HG03565 (cell line): ENCODE data around the gene ZNF385D.

Source experiments
- ATAC-seq: cut with Tn5 transposase; IDR thresholded peaks from one replicate; pipeline ENCODE4 v1.9.1; 2021; ENCODE audit warnings: mild to moderate bottlenecking, moderate library complexity; ENCODE audit not compliant: unreplicated experiment

The ZNF385D gene

DNA sequence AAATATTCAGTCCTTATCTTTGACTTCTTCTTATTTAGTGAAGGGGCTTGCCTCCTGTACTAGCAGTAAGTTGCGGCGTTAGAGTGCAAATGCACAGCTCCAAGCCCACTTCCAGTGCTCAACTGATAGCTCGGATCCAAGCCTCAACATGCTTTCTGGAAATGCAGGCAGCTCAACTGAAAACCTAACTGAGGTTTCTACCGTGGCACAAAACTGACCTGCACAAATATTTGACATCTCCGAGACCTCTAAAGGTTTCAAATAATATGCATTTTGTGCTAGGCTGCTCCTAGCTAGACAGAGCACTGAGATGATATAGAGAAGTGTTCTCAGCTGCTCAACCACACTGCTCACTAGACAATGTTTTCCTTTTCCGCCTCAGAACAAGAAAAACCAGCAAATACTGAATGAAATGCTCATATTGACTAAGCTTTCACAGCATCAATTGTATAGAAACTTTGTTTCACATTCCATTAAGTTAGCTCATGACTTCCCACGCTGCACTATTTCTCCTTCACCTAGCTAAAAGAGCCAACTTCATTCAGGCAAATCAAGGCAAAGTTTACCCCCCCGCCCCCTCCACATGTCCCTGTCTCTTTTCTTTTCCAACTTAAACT is 822 bp downstream of the ZNF385D start:
- no peak for ATAC-seq

DNA sequence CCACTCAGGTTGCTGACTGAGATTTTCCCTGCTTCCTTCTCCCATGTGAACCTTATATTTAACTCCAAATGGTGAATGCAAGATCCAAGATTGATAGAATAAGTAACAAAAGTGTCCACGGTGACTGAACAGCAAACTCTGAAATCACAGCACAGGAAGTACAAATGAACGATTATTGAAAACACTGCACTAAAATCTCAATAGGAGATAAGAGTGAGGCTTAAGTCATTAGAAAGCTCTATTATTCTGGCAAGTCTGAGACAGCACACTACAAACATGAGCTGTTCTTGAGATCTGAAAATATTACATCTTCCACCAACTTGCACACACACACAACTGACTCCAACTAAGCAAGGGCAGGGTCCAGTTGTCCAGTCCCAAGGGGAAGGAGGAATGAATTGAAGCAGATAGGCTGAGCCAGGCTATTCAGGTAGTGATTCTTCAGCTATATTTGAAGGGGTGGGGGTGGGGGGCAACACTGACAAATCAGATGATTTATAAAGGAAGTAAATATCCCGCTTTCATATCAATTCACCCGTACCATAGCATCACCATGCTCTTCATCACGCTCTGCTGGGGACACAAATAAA is 2.9 kb downstream of the ZNF385D start:
- no peak for ATAC-seq

DNA sequence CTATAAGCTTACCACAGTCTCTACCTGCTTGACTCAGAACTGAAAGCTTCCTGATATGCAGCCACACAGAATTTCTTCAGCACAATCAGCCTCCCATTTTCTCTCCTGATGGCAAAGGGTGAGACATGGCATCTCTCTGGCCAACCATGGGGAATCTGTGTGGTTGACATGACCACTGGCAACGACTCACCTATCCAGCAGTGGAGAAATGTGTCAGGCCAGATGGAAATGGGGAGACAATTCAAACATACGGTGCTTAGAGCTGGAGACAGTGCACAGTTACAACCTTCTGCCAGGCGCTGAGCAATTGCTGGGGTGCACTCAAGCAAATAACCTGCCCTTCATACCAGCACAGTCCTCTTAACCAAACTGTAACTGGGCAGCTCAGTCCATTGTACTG is 3.6 kb downstream of the ZNF385D start:
- no peak for ATAC-seq

DNA sequence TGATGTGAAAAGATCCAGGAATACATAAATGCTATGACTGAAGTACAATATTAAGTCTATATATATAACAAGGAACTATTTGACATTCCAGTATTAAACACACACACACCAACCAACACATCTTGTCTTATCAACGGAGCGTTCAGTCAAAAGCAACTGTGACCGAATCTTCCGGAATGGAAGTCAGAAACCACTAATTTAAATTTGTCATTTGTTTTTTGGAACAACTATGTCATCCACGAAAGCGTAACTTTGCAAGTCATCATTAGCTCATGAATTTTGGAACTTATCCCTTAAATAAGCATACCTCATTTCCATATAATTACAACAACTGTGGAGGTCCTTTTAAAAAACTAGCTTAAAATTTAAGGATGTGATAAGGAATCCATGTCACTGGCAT is 5.0 kb downstream of the ZNF385D start:
- no peak for ATAC-seq

DNA sequence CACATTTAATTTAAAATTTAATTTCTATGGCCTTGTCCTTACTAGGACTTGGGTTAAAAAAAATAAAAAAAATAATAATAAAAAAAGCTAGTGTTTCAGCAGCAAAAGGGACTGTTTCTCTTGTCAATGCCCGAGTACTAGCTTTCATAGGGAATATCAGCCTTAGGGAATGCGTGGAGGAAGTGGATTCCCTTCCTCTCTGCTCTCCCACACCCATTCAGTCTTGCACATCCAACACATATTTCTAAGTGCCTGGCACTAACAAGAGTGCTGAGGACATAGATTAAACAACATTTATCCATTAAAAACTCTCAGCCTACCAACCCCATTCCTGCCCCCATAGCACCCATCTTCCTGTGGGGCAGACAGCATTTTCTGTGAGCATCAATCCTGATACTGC is 6.2 kb downstream of the ZNF385D start:
- ATAC-seq, result no peak

DNA sequence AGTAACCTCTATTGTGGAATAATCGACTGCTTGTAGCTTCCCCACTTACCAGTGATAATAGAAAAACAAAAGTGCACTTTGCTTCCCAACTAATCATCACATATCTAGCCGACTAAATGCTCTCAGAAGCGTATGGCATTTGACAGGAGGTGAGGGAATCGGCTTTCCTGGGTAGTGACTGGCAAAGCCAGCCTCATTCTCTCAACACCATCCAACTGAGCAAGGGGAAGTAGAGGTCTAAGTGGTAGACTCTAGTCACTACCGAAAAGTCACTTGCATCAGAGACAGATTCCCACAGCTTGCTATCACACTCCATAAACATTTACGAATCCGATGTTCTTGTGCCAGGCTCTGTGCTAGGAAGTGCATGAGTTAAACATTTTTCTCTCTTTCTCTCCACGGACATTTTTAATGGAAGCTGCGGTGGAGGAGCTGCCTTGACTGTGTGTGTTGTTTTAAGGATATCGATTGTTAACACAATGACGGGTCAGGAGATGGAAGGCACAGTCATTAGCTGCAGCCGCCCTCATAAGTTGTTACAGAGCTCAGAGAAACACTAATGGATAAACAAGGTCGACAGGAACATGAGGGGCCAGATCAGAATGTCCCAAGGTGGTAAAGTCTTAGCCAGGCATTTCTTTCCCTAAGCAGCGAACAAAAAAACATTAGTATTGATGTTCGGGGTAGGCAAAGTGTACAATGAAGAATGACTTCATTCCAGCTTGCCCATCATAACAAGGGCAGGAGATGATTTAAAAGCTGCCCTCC is 11.9 kb downstream of the ZNF385D start:
- ATAC-seq, result no peak

DNA sequence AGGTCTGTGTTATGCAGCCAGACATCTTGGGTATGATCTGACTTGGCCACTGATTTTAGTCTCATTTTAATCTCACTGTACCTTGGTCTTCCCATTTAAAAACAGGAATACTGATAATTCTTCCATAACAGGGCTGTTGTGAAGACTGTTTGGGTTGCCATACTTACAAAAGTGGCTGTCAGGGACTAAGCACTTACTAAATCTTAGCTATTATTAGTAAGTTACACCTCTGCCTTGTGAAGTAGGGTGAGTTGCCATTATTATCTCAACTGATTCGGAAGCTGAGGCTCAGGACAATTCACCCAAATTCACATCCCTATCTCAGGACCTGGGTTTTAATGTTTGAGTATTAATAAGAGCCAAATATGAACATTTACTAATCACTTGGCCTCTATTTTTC is 12.7 kb downstream of the ZNF385D start:
- no peak for ATAC-seq

DNA sequence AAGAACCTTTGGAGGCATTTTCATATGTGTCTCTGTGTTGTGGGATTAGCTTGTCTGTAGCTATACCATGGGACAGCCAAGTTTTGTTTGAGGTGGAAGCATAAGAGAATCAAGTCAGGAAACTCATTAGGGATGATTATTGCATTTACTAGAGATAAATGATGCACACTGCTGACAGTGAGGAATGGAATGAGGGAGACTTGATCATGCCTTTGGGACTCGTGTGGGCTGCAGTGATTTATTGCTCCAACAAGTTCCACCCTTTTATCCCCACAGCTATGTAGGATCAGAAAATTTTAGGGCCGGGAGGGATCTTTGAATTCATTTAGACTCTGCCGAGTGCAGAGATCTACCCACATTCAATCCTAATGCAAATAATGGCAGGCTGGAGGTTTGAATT is 16.3 kb downstream of the ZNF385D start:
- ATAC-seq, result no peak

DNA sequence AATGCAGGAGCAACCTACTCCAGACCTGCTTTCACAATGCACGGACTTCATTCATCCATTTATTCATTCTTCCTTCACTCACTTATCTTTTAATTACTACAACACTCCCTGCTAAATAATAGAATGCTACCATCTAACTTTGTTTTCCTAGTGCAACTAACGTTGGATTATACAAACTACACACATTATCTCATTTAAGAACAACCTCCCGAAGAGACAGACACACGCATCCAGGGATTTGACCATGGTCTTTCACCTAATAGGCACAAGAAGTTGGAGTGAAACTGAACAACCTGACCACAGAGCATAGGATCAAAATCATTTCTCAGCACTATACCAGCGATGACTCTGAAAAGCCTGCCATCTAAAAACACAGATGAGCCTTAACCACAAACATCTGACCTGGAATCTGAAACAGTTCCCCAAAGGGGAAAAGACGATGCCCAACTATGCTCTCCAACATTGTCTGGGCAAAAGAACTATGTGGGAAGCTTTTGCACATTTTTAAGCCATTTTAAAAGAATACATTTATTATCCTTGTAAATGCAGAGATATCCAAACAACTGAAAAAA is 21.0 kb downstream of the ZNF385D start:
- no peak for ATAC-seq

DNA sequence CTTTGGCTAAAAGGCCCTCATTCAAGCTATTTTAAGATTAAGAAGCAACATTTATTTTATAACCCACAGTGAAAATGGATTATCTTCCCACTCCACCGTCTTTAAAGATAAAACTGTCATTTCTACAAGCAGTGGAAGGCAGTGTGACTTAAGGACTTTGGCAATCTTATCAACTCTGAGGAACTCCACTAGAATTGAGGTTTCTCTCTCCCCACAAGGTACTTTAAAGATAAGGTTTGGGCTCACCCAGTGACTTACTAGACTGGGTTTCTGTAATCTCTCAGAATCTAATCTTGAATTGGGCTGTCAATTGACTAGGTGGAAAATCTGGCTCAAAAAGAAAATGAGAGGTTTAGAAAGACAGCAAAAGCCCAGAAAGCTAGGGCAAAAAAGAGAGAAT is 21.7 kb downstream of the ZNF385D start:
- ATAC-seq, result no peak

DNA sequence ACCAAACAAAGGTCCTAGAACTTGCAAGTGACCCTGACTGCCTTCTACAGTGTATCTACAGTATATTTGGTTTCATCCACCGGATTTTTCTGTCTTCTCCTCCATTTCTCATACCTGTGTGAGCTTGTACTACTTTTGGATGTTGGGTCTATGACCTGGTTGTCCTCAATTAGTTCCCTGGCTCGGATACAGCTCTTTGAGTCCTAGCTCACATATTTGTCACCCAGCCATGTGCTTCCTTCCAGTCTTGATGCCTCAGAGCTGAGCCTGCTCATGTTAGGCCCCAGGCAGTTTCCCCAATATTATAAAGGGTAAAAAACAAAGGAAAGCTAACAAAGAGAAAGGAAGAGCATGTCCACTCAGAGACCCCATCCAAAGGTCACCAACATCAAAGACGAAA is 28.2 kb downstream of the ZNF385D start:
- no peak for ATAC-seq

DNA sequence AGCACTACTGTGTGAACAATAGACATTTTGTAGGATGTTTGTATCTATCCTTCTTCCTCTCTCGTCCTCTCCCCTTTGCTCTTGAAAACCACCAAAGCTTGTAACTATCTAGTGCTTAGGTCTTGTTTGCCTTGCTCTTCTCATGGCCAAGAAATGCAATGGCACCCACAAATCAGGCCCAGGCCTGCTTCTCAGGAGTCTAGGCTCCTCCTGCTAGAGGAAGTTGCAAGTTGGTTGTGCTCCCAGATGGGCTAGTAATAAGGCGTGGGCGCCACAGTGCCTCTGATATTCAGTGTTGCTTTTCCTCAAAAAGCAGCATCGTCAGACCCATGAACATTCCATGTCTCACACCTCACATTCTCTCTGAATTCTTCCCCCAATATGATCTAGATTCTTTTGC is 28.7 kb downstream of the ZNF385D start:
- no peak for ATAC-seq

DNA sequence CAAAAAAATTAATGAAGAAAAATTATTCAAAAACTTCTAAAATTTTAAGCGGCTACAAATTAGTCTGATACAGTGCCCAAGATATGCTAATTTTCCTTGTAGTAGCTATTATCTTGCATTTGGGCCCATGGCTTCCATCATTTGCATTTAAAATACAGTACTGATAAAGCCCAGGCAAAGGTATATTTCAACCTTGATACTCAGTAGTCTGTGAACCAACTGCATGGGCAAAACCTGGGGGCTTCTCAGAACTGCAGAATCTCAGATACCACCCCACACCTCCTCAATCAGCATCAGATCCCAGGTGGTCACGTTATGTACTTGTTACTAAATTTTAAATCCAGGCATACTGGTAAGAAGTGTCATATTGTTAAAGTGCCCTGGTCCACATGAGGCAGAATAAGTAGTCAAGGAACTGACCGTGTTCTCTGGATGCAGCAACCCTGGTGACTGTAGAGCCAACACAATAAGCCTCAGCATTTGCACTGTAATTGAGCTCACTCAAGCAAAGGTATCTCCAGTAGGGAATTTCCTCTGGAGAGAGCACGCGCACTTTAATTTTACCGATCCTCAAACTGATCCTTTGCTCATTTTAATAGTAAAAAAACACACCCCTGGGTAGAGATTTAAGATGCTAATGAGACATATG is 31.9 kb downstream of the ZNF385D start:
- ATAC-seq, result no peak

DNA sequence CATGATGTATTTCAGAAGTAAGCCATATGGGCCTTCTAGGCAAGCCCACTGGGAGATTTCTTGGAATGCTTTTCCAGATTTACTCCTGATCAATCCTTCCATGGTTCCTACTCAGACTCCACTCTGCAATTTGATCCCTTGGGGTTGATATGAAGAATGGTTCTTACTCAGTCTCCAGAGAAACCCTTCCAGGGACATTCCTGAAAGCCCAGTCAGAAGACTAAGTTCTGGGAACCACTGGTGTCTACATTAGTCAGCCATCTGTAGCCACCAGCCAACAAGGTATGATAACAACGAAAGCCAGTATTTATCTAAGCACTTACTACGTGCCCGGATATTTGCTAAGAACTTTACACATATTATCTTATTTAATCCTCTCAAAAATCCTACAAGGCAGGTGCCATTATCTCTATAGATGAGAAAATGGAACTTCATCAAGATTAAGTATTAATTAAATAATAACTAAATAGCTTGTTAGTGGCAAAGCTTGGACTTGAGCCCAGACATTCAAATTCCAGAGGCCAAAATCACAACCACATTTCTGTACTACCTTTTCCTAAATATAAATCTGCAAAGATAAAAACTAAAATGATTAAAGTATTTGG is 32.7 kb downstream of the ZNF385D start:
- no peak for ATAC-seq

DNA sequence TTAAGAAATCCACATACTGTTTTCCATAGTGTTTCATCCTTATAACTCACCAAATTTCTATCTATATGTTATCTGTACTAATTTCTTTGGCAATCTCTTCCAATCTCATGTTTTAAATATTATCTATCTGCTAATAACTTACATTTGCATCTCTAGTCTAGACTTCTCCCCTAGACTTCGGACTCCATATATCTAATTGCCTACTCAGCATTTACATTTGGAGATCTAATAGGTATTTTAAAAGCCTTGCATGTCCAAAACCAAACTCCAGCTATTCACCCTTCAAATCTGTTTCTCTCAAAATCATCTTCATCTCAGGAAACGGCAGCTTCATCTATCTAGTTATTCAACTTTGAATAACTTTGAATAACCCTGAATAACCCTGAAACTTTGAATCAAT is 35.3 kb downstream of the ZNF385D start:
- ATAC-seq, result no peak

DNA sequence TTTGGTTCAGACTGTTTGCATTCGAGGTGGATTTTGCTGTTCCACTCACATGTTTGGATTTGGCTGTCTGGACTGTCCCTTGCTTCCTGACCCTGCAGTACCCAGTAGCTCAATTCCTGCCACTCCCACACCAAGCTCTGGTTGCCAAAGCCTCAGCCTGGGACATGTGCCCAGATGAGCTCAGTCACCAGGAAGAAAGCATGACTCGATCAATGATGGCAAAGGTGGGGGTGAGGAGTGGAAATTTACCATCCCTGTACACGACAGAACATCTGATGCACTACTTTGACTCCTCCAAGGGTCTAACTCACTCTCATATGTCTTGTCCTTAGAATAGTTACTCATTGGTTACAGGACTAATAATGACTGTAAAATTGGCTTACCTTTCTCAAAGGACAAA is 45.2 kb downstream of the ZNF385D start:
- ATAC-seq, result no peak

DNA sequence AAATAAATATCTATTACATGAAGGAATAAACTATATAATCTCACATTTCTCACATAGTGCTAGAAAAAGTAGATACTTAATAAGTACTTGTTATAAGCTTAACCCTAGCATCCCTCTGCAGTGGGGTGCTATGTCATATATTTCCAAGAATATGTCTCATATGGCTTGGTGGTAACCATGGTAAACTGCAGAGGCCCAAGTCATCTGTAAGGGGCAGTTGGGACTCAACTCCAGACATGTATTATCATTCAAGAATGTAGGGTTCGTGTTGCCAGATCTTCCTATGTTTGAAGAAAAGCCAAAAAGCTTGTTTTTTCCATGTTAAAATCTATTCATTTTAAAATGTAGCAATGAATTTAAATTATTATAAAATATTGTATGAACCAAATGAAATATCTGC is 46.2 kb downstream of the ZNF385D start:
- no peak for ATAC-seq

DNA sequence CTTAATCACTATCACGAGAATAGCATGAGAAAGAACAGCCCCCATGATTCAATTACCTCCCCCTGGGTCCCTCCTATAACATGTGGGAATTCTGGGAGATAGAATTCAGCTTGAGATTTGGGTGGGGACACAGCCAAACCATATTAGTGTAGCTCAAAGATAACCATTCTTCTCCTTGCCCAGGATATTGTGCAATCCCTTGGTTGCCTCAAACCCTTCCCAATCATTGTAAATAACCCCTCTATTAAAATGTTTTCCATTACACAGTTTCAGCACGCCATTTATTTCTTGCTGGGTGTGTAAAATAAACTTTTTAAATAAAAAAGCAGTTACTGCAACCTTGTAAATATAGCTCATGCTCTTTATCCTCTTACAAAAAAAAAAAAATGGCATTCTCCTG is 47.7 kb downstream of the ZNF385D start:
- no peak for ATAC-seq

DNA sequence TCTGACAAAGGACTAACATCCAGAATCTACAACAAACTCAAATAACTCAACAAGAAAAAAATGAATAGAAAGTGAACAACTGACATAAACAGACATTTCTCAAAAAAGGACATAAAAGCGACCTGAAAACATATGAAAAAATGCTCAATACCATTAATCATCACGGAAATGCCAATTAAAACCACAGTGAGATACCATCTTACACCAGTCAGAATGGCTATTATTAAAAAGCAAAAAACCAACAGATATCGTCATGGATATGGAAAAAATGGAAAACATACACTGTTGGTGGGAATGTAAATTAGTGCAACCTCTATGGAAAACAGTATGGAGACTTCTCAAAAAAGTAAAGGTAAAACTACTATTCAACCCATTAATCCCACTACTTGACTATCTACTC is 53.3 kb downstream of the ZNF385D start:
- no peak for ATAC-seq

DNA sequence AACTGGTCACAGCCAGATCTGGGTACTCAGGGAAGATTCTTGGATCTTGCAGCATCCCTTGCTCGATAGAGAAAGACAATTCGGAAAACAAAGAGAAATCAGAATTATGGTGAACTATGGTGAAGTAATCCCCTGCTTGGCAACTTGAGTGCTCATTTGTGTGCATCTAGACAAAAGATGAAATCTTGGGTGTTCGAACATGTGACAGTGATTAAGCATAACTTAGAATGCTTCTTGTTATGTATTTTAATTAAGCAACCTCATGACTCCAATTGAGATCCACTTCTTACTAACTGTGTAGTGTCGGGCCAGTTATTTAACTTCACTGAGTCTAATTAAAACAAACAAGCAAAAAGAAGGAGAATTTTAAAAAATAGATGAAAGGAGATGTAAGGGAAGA is 56.5 kb downstream of the ZNF385D start:
- no peak for ATAC-seq

DNA sequence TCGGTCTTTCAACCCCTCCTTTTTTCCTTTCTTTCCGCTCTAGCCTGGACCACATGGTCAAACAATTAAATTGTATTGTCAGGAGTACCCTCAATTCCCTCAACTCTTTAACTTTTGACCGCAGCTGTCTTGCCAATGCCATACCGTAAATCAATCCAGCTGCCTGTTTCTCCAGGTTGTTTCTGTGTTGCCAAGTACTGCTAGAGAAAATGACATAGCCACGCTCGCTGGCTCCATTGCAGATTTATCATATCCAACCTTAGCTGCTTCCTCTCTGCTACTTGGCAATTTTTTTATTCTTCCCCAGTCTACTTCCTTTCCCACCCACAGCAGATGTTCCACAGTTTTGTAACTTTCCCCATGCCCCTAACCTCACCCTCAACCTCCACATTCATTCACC is 60.0 kb downstream of the ZNF385D start:
- ATAC-seq, result no peak
